HepG2 (cell line): ENCODE data around the gene ZNF239.

ENCODE experiments used
- FOXM1 ChIP-seq: sonication (generic); formaldehyde crosslinking; IDR thresholded peaks from 2 replicates; pipeline ENCODE4 v1.5.0; 2020; ENCODE audit warnings: missing genetic modification reagents
- KDM5B ChIP-seq: sonication (generic); formaldehyde crosslinking; IDR thresholded peaks from 2 replicates; pipeline ENCODE4 v1.4.0; 2020; ENCODE audit warnings: missing genetic modification reagents, mild to moderate bottlenecking, borderline replicate concordance
- PCBP2 ChIP-seq: fragments of 200-400 bp; formaldehyde crosslinking; optimal IDR thresholded peaks from 2 replicates; pipeline ENCODE3; 2018; ENCODE audit warnings: low read length, low read depth; ENCODE audit not compliant: poor library complexity, severe bottlenecking
- PHF8 ChIP-seq: sonication (generic); formaldehyde crosslinking; IDR thresholded peaks from 2 replicates; pipeline ENCODE4 v1.5.0; 2020; ENCODE audit warnings: missing genetic modification reagents
- POLR2A ChIP-seq, 2 experiments: IDR thresholded peaks; 2 replicates each; pipeline ENCODE4 v1.6.1; 2011; ENCODE audit warnings: low read depth in 2 of 2, low read length in 2 of 2, mild to moderate bottlenecking in 1 of 2, moderate library complexity in 1 of 2; ENCODE audit not compliant: insufficient read depth in 1 of 2
- ZNF670 ChIP-seq: sonication (generic); formaldehyde crosslinking; IDR thresholded peaks from 2 replicates; pipeline ENCODE4 v1.8.0; 2022; ENCODE audit warnings: mild to moderate bottlenecking, missing genetic modification reagents, borderline replicate concordance
- TF ChIP-seq, protein P1 (sequence below): sonication (generic); formaldehyde crosslinking; IDR thresholded peaks from 2 replicates; pipeline ENCODE4 v1.4.0; 2020; ENCODE audit warnings: missing genetic modification reagents
- TF ChIP-seq, protein P2 (sequence below): sonication (generic); formaldehyde crosslinking; IDR thresholded peaks from 2 replicates; pipeline ENCODE4 v1.4.0; 2020; ENCODE audit warnings: mild to moderate bottlenecking, missing genetic modification reagents
- TF ChIP-seq, protein P3 (sequence below): sonication (generic); formaldehyde crosslinking; IDR thresholded peaks from 2 replicates; pipeline ENCODE4 v1.5.0; 2020; ENCODE audit warnings: mild to moderate bottlenecking, missing genetic modification reagents, moderate library complexity
- TF ChIP-seq, protein P4 (sequence below): sonication (generic); formaldehyde crosslinking; IDR thresholded peaks from 2 replicates; pipeline ENCODE4 v1.9.0; 2021; ENCODE audit warnings: missing genetic modification reagents, borderline replicate concordance

DNA sequence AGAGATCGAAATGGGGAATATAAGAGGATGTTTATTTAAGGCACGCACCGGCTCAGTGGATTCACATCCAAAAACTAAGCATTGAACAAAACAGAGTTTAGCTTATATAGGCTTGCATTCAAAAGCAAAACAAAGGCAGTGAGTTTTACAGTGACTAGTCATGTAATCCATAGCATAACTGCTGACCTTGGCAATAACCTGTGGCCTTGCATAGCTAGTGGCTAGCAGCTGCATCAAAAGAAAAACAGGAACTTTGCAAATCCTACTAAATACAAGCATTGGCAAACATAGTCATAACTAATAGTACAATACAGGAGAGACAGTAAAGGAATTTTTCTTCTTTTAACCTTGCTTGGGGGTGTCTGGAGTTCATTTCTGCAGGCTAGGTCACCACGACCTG, 22.1 kb upstream of the ZNF239 start:
- no peak for TF ChIP-seq PCBP2
- no peak for TF ChIP-seq POLR2A (IDR thresholded peaks at IDR 0.05; ENCODE audit: insufficient read depth in 1 of 2, low read depth in 2 of 2, low read length in 2 of 2)
- TF ChIP-seq PHF8 (CRISPR knock-in tag): no peak
- TF ChIP-seq KDM5B: no peak
- TF ChIP-seq, protein P1, sequence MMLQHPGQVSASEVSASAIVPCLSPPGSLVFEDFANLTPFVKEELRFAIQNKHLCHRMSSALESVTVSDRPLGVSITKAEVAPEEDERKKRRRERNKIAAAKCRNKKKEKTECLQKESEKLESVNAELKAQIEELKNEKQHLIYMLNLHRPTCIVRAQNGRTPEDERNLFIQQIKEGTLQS: no peak
- TF ChIP-seq, protein P2, sequence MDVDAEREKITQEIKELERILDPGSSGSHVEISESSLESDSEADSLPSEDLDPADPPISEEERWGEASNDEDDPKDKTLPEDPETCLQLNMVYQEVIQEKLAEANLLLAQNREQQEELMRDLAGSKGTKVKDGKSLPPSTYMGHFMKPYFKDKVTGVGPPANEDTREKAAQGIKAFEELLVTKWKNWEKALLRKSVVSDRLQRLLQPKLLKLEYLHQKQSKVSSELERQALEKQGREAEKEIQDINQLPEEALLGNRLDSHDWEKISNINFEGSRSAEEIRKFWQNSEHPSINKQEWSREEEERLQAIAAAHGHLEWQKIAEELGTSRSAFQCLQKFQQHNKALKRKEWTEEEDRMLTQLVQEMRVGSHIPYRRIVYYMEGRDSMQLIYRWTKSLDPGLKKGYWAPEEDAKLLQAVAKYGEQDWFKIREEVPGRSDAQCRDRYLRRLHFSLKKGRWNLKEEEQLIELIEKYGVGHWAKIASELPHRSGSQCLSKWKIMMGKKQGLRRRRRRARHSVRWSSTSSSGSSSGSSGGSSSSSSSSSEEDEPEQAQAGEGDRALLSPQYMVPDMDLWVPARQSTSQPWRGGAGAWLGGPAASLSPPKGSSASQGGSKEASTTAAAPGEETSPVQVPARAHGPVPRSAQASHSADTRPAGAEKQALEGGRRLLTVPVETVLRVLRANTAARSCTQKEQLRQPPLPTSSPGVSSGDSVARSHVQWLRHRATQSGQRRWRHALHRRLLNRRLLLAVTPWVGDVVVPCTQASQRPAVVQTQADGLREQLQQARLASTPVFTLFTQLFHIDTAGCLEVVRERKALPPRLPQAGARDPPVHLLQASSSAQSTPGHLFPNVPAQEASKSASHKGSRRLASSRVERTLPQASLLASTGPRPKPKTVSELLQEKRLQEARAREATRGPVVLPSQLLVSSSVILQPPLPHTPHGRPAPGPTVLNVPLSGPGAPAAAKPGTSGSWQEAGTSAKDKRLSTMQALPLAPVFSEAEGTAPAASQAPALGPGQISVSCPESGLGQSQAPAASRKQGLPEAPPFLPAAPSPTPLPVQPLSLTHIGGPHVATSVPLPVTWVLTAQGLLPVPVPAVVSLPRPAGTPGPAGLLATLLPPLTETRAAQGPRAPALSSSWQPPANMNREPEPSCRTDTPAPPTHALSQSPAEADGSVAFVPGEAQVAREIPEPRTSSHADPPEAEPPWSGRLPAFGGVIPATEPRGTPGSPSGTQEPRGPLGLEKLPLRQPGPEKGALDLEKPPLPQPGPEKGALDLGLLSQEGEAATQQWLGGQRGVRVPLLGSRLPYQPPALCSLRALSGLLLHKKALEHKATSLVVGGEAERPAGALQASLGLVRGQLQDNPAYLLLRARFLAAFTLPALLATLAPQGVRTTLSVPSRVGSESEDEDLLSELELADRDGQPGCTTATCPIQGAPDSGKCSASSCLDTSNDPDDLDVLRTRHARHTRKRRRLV (CRISPR knock-in tag): no peak
- TF ChIP-seq, protein P3, sequence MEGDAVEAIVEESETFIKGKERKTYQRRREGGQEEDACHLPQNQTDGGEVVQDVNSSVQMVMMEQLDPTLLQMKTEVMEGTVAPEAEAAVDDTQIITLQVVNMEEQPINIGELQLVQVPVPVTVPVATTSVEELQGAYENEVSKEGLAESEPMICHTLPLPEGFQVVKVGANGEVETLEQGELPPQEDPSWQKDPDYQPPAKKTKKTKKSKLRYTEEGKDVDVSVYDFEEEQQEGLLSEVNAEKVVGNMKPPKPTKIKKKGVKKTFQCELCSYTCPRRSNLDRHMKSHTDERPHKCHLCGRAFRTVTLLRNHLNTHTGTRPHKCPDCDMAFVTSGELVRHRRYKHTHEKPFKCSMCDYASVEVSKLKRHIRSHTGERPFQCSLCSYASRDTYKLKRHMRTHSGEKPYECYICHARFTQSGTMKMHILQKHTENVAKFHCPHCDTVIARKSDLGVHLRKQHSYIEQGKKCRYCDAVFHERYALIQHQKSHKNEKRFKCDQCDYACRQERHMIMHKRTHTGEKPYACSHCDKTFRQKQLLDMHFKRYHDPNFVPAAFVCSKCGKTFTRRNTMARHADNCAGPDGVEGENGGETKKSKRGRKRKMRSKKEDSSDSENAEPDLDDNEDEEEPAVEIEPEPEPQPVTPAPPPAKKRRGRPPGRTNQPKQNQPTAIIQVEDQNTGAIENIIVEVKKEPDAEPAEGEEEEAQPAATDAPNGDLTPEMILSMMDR (CRISPR knock-in tag): no peak
- TF ChIP-seq, protein P4, sequence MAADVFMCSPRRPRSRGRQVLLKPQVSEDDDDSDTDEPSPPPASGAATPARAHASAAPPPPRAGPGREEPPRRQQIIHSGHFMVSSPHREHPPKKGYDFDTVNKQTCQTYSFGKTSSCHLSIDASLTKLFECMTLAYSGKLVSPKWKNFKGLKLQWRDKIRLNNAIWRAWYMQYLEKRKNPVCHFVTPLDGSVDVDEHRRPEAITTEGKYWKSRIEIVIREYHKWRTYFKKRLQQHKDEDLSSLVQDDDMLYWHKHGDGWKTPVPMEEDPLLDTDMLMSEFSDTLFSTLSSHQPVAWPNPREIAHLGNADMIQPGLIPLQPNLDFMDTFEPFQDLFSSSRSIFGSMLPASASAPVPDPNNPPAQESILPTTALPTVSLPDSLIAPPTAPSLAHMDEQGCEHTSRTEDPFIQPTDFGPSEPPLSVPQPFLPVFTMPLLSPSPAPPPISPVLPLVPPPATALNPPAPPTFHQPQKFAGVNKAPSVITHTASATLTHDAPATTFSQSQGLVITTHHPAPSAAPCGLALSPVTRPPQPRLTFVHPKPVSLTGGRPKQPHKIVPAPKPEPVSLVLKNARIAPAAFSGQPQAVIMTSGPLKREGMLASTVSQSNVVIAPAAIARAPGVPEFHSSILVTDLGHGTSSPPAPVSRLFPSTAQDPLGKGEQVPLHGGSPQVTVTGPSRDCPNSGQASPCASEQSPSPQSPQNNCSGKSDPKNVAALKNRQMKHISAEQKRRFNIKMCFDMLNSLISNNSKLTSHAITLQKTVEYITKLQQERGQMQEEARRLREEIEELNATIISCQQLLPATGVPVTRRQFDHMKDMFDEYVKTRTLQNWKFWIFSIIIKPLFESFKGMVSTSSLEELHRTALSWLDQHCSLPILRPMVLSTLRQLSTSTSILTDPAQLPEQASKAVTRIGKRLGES (CRISPR knock-in tag): no peak
- no peak for TF ChIP-seq ZNF670 (CRISPR knock-in tag)
- TF ChIP-seq FOXM1 (CRISPR knock-in tag): no peak
